Stimulated activated CD8-positive, alpha-beta memory T cell treated with anti-CD3 and anti-CD28 coated beads, Interleukin-12 subunit alpha, Interleukin-12 subunit beta, amount 100 ng/mL, for 1 hour (primary cell): Measurements from ENCODE around the gene PLXNB1.

ENCODE experiments used
- DNase-seq: peaks from one replicate; pipeline ENCODE4 v3.0.0-alpha.2; 2020; ENCODE audit warnings: low read depth

Gene PLXNB1

DNA sequence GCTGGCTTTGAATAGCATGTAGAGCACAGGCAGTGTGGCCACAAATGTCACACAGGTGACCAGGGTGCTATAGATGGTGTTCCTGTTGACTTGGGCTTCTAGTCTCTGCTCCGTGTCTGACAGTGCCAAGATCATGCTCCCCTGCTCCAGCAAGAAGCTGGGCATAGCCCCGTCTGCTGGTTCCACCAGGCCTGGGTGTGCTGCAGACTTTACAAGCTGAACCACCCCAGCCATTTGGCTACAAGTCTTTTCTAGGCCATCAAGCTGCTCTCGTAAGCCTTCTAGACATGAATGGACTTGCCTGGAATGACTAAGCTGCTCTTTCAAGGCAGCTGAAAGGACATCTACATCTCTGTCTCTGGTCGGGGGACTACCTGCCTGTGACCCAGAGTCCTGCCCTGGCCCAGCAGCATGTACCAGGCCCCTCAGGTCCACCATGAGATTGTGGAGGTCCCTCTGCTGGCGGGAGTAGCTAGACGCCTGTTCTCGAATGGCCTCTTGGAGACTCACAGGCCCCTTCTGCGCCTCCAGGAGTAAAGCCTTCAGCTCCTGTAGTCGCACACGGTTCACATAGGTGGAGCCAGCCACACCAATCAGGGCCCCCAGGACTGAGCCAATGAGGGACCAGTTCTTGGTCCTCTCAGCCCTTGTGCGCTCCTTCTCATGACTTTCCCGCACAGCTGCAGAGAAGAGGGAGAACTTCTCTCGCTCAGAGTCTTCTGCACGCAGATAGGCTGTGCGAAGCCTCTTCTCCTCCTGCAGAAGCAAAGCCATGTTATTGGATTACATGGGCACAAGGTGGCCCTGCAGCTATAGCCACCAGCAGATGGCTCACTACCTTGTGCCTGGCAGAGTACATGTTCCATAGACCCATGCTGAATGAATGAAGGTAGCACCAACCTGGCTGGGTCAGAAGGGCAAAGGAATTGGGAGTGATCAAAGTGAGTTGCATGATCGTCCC, 2.8 kb upstream of the PLXNB1 start:
- DNase-seq: no peak

GRCh38 chr3:48431224-48432029, 1.5 kb upstream of the PLXNB1 start:
- no peak for DNase-seq

DNA sequence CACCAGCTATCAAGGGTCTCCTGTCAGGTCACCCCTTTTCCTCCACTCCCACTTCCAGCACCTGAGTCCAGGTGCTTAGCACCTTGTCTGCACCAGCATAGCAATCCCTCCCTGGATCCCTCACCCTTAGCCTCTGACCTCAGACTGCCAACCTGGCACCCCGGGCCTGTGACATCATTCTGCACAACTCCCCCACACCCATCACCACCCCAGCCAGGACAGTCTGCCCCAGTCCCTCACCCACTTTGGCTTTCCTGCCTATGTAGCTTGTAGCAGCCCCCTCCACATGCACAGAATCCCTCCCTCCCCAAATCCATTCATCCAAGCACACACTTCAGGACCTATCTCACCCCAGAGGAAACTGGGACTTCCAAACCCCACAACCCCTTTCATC, 819 bp upstream of the PLXNB1 start:
- DNase-seq: no peak

- peak; percentile 43 for DNase-seq
These were observed 448 bp downstream of the PLXNB1 start for GRCh38 chr3:48429317-48429959.

GRCh38 chr3:48428572-48429316, 1.1 kb downstream of the PLXNB1 start:
- no peak for DNase-seq

DNA sequence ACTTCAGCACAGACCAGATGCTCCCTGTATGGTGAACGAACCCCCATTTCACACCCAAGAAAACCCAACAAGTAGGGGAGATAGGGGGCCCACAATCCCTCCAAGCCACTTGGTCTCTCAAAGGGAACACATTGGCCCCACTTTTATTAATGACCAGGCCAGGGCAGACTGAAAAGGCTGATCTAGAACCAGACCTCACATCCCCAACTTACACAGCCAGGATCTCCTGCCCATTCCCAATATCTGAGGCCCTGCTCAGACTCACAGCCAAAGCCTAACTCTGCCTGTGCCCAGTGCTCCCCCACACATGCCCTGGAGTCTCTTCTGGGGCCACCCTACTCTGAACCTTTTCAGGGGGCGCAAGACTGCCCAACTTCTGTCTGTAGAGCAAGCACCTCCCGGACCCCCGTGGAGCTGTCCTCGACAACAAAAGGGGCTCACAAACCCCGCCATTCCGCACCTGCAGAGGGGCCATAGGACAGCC, 1.8 kb downstream of the PLXNB1 start:
- no peak for DNase-seq

- no peak for DNase-seq
These were observed 2.3 kb downstream of the PLXNB1 start for GRCh38 chr3:48427630-48427962.

DNA sequence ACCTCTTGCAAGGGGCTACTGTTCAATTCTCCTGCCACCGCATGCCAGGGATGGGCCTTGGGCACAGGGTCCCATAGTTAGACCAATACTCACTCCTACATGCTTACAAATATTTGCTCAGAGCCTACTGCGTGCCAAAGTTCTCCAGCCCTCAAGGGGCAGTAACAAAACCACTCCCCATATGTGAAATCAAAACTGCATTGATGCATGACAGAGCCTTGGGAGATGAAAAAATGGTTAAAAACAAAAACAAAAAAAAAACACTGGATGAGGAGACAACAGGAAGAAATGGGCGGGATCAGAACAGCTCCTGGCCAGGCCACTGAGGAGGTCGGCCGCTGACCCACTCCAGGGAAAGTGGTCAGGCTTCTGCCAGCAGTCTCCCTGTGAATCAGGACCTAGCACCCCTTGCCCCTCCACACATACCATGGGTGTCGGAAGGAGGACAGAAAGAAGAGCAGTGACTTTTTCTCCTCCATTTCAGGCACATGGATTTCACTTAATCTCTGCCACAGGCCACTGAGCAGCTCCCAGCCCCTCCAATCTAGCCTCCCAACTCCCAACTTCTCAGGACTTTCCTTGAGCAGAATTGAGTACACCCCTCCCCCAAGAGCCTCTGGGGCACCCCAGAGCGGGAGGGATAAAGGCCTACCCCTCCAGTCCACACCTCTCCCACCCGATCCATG, 2.8 kb downstream of the PLXNB1 start:
- no peak for DNase-seq

DNA sequence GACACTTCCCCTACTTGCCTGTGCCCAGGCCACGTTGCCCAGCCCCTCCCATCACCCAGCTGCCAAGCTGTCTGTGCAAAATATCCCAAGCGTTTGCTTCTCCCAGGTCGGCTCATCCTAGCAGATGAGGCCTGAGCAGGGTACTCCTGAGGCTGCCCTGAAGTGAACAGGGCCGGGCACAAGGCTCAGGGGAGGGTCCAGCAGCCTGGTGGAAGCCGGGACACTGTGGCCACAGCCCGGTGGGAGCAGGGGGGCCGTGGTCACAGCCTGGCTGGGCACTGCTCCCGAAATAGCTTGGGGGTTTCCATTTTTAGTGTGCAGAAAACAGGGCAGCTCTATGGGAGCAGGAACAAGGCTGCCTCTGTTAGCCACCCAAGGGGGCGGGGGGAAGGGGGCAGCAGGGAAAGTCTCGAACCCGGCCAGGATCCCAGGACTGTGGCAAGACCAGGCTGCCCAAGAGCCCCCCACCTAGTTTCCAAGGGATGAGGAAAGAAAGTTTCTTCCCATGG, 3.4 kb downstream of the PLXNB1 start:
- DNase-seq: no peak

DNA sequence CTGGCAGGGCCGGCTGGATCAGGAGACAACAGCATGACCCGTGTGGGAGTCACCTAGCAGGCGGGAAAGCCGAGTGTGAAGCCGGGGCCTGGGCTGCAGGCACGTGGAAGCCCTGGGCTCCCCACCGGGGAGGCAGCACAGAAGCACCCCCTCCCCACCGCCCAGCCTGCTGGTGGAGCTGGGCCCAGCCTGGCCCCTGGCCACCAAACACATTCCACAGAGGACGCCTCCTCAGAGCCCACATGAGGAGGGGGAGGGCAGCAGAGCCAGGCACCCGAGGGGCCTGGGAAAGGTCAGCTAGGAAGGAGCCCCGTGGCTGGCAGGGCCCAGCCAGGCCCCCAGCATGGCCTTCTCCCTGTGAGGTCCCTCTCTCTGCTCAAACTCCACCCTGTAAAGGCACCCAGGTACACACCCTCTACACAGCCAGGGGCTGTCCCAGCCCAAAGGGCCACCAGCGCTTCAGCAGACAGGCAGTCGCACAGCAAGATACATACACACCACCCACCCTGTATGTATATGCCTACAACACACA, 4.5 kb downstream of the PLXNB1 start:
- no peak for DNase-seq

DNA sequence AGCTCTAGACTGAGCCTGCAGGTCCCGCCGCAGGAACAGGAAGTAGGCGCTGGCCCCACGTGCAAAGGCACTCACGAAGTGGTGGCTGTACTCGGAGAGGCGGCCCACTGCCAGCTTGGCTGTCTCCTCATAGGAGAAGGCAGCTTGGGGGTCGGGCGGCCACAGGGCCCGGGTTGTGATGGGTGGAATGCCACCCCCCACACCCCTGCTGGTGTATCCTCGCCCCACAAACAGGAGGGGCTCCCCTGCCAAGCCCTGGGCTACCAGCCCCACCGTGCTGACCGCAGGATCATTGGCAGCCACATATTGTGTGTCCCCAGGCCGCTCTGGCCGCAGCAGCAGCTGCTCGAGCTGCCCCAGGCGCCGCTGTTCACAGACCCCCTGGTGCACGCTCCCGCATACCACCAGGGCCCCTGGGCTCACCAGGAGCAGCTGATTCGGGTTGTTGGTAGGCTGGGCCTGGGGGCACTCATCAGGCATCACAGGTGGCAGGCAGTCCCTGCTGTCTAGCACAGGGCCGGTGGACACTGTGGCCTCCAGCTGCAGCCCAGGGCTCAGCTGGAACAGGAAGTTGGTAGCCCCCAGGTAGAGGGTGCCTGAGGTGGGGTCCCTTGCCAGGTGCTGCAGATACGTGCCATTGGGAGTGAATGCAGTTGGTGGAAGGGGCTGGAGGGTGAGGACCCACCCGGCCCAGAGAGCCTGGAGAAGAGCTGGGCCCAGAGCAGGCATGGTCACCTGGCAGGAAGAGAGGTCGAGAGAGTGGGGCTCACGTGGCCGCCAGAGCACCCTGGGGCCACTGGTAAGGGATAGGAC, 5.8 kb downstream of the PLXNB1 start:
- DNase-seq: no peak

- no peak for DNase-seq
These were observed 6.5 kb downstream of the PLXNB1 start for GRCh38 chr3:48423241-48423882.

DNA sequence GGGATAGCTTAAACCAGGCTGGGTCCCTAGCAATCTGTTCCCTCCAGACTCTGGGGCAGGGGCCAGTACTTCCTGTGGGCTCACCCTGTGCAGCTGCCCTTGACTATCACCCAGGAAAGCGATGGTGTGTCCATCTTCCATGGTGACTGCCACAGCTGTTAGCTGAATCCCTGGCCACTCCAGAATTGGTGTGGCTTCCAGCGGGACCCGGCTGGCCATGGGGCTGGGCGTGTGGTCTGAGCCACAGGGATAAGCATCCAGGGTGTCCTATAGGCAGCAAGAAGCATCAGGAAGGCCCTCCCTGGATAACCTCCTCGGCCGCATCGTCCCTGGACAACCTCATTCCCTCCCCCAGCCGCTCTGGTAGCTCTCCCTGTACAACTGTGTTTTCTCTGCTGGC, 7.2 kb downstream of the PLXNB1 start:
- no peak for DNase-seq

DNA sequence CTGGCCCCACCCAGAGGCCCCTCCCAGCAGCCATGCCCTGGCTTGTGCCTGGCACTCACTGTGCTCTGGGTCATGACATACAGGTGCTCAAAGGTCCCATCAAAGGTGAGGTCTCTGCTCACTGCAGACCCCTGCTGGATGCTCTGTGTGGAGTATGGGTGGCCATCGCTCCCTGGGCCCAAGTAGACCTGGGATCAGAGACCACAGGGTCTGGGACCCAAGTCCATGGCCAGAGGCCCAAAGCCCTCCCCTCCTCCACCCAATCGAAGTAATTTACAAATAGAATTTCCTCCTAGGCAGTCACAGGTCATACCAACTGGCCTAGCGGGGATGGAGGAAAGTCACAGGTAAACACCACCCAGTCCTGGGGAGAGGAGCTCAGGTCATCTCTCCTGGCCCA, 7.6 kb downstream of the PLXNB1 start:
- DNase-seq: no peak

GRCh38 chr3:48420561-48420960, 9.3 kb downstream of the PLXNB1 start:
- DNase-seq: no peak

DNA sequence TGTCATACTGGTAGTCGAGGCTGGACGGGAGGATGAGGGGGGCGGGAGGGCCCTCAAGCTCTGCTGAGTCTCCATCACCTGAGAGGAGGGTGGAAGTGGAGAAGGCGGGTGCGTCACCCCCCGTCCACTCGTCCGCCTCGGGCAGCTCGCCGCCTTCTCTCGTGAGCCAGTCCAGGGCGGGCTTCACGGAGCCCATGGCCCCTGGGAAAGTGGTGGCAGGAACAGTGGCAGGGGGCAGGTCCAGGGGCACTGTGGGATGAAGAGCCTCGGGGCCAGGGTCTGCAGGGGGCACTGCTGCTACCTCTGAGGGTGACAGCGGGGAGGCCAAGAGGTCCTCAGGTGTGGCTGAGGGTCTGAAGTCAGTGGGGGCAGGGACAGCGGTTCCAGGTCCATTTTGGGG, 10.3 kb downstream of the PLXNB1 start:
- no peak for DNase-seq

- no peak for DNase-seq
These were observed 10.7 kb downstream of the PLXNB1 start for GRCh38 chr3:48419149-48419548.

GRCh38 chr3:48418651-48419050, 11.2 kb downstream of the PLXNB1 start:
- DNase-seq: no peak

DNA sequence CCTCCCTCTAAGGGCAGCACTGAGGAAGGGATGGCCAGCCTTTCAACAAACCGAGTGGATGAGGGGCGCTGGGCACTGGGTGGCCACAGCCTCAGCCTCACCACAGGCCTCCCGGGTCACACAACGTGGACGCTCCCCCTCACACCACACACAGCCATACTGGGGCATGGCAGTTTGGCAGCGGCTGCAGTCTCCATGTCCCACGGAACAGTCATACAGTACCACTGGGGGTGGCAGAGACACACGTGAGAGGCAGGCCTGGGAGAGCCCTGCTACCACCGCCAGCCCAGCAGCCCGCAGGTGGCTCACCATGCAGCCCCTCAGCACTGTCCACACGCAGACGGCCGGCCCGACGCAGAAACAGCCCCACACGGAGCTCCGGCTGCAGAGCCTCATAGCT, 11.7 kb downstream of the PLXNB1 start:
- DNase-seq: no peak
